NK-92 treated with Interleukin-12 subunit alpha and Interleukin-12 subunit beta, amount 100 ng/mL, for 24 hours (cell line): ENCODE measurements around the gene ZNF574.
"Not testable (repeated sequence)": the region's sequence is repeated elsewhere in the genome, so short reads cannot be mapped to it uniquely, and the experiment has no call there.

Experiments
- DNase-seq: peaks from one replicate; lab custom pipeline; 2025; lab: John Stamatoyannopoulos, UW

The ZNF574 gene

DNA sequence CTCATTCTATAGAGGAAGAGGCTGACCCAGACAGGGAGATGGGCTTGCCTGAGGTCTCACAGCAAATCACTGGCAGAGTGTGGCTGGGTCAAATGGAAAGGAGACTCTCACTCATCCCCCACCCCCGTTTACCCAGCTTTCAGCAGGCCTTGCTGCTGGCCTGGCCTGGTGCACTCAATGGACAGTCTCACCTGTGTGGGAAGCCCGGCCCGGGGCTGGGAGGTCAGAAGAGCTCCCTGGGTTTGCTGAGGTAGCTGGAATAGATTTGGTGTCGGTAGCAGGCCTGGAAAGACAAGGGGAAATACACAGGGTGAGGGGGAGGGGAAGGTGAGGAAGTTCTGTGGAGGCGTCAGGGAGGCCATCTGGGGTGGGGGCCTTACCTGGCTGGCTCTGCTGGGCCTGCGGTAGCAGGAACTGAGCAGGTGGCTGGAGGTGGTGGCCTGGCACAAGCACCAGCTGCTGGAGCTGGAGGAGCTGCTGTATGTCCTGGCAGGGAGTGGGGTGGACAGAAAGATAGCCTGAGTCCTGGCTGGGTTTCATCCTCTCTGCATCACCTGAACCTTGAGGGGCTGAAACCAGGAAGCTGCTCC, 23.5 kb downstream of the ZNF574 start:
- no peak for DNase-seq

DNA sequence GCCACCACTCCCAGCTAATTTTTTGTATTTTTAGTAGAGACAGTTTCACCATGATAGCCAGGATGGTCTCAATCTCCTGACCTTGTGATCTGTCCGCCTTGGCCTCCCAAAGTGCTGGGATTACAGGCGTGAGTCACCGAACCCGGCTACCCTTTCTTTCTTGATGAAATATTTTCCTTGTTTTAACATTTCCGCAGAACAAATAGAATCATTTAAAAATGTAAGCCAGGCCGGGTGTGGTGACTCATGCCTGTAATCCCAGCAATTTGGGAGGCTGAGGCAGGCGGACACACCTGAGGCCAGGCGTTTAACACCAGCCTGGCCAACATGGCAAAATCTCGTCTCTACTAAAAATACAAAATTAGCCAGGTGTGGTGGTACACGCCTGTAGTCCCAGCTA, 24.3 kb downstream of the ZNF574 start:
- DNase-seq: not testable (repeated sequence)

DNA sequence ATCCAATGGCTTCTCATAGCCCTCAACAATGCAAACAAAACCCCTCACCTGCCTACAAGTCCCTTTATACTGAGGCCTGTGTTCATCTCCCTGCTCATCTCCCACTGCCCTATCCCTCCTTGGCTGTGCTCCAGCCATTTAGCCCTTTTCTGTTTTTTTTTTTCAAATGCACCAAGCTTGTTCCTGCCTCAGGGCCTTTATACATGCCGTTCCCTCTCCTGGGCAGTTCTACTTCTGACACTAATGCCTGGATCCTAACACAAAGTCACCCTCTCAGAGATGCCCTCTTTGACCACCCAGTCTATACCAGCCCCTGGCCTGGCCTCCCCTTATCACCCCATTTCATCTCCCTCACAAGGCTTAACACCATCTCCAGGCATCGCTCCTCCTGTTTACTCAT, 26.9 kb downstream of the ZNF574 start:
- no peak for DNase-seq

DNA sequence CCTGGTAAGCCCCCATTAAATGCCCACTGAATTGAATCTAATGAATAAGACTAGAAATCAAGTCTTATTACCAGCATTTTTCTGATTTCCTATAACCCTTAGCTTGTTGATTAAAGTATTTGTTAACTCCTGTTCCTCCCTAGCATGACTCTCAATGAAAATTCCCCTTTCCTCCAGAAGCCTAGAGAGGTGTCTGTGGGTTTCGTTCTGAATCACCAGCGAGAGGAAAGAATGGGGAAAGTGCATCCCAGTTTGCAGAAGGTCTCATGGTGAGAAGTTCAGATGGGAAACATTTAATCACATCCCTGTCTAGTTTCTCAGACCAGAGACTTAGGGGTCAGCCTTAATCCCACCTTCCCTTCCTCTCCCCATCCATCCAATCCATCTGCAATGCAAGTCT, 29.4 kb downstream of the ZNF574 start:
- no peak for DNase-seq

DNA sequence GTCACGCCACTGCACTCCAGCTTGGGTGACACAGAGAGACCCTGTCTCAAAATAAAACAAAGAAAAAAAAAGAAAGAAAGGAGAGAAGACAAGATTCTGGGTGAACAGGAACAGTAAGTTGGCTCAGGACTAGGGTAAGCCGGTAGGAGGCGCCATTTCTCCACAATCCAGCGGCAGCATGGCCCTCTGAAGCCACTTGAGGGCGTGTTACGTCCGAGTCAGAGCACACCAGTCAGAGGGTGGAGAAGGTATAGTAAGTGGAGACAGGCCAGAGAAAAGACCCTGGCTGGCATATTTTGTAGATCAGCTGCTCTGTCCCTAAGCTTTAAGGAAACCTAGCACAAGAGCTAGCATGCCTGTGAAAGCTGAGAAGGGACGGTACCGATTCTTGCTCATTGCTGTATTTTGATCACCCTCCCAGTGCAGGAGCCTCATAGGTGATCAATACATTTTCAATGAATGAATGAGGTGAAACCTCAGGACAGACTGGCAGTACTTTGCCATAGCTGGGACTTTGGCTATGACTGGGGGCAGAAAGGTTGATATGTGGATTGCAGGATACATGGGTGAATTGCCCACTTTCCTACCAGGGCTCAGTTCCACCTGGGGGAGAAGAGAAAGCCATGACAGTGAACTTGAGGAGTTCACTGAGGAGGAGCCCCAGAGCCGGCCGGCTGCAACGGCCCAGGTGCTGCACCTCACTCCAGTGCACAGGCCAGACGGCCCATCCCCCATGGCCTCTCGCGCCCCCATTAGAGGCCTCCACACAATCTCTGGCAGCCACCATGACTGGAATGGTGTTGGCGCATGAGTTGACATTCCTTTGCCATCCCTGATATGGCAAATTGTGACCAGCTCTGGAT, 32.8 kb downstream of the ZNF574 start:
- DNase-seq: peak; percentile 67

DNA sequence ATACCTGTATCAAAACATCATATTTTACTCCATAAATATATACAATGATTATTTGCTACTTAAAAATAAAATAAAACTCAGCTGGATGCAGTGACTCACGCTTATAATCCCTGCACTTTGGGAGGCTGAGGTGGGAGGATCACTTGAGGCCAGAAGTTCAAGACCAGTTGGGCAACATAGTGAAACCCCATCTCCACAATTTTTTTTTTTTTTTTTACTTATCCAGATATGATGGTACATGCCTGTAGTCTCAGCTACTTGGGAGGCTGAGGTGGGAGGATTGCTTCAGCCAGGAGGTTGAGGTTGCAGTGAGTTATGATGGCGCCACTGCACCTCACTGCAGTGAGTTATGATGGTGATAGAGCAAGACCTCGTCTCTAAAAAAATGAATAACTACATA, 33.9 kb downstream of the ZNF574 start:
- DNase-seq: no peak

DNA sequence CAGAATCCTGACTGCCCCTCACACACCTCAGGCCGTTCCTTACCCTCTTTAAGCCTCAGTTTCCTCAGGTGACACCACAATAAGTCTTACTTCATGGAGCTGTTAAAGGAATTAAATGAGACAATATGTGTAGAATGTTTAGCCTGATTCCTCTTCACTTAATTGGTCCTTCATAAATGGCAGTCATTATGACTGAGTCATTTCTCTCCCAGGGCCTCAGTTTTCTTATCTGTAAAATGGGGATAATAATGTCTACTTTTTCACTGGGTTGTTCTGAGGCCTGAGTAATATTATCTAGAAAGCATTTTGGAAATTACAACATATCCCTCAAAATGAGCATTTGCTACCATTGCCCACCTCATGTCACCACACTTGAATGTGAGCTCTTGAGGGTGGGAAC, 34.7 kb downstream of the ZNF574 start:
- DNase-seq: no peak

DNA sequence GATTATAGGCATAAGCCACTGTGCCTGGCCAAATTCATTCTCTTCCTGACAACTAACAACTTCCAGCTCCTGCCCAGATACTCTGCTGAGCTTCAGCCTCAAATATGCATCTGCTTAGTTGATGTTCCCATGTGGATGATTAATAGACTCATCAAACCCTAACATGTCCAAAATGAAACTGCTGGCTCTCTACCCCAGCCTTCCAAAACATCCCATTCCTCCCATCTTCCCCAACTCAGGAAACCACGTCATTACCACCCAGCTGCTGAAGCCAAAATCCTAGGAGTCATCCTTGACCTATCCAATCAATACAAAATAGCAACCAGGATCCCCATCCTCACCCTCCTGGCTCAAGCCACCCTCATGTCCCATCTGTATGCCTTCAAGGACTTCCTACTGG, 35.4 kb downstream of the ZNF574 start:
- DNase-seq: no peak

DNA sequence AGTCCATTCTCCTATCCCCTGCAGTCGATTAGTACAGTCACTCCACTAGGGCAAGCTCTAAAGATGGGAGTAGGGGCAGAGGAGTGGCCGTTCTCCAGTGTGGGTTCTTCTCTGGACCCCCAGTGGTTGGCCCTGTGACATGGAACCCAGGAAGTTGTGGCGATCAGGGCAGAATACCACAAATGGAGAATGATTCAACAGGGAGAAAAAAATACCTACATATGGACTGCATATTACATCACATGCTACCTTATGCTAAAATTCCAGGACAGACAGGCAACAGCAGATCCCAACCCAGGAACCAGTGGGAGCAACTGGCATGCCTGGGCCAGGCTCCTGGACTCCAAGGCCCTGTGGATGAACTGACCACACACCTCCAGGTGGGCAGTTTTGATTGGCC, 35.8 kb downstream of the ZNF574 start:
- no peak for DNase-seq

DNA sequence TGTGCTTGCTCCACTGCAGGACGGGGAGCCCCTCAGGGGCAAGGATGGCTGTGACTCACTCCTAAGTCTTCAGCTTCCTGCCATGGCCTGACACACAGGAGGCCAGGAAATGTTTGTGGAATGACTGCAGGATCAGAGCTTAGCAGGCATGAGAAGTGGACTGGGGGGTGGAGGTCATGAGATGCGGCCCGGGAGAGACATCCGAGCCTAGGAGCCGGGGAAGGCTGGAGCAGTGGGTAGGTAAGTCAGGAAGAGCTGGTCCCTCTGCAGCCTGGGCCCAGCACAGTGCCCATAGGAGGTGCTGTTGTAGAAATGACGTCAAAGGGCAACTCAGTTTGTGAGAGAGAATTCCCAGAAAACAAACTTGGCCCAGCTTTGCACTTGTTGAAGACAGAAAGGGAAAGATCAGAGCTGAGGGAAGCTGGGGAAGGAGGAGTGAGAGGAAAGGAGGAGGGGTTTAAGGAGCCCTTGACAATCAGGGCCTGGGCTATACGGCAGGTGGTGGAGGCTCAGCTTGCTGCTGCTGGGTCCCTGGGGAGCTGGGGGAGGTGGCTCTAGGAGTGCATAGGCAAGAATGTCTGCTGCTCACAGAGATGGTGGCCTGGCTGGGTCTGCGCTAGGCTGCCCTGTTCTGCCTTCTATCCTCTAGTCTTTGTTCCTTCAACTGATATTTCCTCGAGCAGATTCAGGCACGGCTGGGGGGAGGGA, 37.8 kb downstream of the ZNF574 start:
- no peak for DNase-seq

DNA sequence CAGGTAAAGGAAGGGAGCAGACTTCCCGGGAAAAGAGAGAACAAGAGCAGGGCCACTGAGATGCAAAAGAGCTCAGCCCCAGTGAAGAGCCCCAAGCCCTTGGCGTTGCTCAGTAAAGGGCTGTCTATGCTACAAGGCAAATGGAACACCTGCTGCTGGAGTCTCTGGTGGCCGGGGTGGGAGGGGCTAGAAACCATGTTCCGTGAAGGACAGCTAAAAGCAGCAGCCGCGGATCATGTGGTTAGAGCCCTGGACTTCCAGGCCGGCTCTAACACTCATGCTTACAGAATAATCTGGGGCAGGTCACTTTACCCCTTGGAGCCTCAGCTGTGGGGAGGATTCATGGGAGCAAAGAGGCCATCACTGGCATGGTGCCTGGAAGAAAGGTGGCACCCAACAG, 38.4 kb downstream of the ZNF574 start:
- DNase-seq: no peak

DNA sequence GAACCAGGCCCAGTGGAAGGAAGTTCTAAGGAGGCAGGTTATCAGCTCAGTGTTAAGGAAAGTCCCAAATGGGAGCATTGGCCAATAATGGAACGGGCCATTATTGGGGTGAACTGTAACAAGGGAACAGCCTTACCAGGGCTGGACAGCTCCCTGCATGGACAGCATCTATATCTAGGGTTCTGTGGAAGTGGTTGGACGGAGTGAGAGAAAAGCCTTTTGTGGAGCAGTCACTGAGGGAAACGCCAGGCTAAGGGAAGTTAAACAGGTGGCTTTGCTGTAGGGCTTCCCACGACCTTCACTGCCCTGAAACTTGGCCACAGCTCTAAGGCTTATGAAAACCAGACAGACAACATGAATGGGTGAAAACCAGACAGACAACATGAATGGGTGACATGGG, 39.3 kb downstream of the ZNF574 start:
- no peak for DNase-seq

DNA sequence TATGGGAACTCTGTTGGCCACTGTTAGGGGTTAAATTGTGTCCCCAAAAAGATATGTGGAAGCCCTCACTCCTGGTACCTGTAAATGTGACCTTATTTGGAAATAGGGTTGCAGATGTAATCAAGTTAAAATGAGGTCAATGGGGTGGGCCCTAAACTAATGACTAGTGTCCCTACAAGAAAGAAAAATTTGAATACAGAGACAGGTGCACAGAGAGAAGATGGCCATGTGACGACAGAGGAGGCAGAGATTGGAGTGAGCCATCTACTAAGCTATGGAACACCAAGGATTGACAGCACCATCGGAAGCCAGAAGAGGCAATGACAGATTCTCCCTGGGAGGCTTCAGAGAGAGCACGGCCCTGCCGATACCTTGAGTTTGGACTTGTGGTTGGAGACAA, 39.7 kb downstream of the ZNF574 start:
- no peak for DNase-seq

DNA sequence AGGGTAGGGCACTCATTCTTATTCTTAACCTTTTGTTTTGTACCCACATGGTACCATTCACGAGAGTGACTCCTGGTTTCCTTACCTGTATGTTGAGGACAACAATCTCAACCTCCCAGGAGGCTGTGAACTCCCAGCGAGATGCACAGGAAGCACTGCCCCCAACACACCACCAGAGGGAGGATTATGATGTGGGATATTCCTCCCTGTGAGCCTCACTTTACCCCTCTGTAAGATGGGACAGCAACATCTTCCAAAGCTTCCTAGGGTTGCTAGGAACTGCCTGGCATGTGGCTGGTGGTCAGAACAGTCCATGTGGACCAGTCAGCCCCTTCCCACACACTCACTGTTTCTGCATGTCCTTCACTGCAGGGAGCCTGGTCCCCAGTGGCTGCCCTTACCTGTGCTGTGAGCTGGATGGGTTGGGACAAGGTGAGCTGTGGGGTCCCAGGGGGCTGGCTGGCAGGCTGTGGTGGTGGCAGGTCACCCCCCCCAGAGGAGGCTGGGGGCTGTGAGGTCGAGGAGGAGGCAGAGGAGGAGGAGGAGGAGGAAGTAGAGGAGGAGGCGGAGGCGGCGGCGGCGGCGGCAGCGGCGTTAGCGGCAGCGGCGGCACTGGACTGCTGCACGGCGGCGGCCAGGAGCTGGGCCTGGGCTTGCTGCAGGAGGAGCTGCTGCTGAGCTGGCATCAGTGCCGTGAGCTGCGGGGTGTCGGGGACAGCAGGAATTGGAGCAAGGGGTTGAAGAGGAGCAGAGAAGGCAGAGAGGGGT, 40.5 kb downstream of the ZNF574 start:
- DNase-seq: no peak

DNA sequence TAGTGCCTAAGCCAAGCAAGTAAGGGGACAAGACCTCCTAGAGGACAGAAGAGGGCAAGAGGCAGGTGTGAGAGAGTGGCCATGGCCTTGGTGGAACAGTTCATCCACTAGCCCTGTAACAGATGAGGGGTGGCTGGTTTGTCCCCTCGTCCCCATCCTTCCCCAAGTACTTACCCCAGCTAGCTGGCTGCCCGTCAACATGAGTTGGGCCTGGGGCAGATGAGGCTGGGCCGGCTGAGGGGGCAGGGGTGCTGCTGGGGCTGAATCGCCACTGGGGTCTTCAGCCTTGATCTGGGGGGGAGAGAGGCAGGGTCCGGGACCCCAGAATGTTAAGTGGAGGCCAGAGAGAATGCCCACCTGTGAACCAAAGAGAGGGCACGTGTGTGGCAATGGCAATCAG, 41.1 kb downstream of the ZNF574 start:
- no peak for DNase-seq

DNA sequence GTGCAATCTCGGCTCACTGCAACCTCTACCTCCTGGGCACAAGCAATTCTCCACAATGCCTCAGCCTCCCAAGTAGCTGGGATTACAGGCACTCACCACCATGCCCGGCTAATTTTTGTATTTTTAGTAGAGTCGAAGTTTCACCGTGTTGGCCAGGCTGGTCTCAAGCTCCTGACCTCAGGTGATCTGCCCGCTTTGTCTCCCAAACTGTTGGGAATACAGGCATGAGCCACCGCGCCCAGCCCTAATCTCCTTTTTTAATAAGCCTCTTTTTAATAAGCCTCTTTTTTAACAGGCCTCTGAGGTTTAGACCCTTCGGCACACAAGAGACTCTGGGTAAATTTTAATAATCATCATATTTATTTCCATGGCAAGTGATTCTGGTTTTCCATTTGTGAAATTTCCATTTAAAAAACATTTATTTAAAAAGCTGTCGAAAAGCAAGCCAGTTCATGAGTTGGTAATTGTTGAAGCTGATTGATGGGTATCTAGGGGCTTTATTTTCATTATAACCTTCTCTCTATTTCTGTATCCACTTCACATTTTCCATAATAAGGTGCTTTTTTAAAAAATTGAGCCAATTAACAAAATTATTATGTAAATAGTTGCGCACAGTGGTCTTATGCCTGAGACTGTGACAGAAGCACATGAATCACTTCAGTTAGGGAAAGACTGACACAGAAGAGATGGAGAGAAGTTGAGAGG, 44.5 kb downstream of the ZNF574 start:
- no peak for DNase-seq

DNA sequence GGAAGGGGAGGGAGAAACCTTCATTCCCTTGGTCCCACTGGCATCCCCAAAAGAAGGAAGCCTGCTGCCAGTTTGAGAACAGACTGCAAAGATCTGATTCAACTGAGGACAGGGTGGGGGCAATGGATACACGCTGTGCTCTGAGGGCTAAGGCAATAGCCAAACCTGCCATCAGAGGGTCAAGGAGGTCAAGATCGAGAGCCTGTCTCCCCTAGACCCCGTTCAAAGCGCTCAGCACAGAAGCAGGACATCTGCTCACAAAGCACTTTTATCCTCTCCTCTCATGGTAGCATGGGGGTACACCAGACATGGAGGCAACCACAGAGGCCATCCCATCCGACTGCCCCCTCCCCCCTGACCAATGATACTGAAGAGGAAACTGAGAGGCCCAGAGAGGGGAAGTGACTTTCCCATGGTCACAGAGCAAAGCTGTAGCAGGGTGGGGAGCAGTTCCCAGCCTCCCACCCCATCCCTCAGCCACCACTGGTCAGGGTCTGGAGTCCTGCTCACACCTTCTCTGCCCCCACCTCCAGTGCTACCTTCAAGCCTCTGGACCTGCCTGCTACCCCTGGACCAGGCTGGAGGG, 45.2 kb downstream of the ZNF574 start:
- DNase-seq: no peak

DNA sequence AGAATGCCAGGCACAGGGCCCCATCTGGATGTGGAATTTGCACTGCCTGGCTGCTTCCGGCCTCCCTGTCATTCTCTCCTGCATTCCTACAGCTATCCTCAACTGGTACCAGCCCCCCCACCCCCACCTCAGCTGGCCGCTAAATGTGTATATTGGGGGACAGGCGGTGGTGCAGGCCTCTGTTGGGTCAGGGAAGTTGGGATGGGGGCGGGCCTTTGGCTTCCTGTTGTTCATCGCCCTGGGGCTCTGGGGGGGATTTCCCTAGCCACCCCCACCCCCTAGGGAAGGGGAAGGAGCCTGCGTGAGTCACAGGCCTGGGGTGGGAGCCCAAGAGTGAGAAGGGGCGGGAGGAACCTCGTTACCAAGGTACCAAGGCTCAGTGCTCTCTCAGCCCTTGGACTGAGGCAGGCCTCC, 45.7 kb downstream of the ZNF574 start:
- DNase-seq: peak; percentile 79

DNA sequence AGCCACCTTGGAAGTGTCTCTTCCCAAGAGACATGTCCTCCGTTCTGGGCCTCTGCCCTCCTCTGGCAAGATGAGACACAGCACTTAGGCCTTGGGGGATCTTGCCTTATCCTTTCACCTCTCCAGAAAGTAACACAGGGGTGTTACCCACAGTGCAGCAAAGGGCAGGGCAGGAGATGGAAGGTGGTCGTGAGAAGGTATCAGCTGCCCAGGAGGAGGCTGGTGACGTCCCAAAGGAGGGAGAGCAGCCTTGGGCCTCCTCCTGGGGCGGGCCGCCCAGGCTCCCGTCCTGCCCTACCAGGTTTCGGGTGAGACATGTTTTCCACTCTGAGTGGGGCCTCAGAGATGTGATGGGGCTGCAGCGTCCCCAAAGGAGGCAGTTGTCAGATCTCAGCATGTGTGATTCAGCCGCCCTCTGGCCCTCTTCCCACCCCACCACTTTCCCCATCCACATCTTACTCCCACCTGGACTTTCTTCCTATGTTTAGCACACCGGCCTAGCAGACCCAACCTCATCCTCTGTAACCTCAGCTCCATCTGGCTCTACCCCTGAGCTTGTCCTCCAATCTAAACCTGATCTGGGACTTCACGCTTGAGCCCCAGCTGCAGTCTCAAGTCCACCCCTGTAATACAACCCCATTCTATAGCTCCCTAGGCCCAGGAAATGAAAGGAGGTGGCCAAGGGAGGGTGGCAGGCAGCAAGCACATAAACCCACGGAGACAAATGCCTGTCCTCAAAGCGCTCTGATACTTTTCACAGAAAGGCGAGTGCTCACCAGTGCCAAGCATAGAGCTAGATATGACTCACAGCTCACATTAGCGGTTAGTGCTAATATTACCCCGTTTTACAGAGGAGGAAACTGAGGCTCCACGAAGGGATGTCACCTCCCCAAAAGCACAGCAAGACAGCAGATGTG, 47.0 kb downstream of the ZNF574 start:
- peak; percentile 34 for DNase-seq

DNA sequence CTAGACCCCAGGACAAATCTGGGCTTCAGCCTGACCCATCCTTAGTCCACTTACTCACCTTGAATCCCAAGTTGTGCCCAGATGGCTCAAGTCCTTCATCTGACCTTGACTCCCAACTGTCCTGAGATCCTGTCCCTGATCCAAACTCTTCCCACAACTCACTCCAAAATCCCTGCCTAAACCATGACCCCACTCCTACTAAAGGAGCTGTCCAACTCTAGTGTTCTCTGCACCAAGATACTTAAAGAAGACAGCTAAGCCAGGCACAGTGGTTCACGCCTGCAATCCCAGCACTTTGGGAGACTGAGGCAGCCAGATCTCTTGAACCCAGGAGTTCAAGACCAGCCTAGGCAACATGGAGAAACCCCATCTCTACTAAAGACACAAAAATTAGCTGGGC, 47.8 kb downstream of the ZNF574 start:
- no peak for DNase-seq
